Inferior parietal cortex (tissue), 1 donor: ENCODE results near the gene MUSK.
"Not testable (repeated sequence)": the region's sequence is repeated elsewhere in the genome, so short reads cannot be mapped to it uniquely, and the experiment has no call there.

Source experiments
- DNase-seq: peaks from one replicate; pipeline ENCODE4 v3.0.0-alpha.2; 2016; ENCODE audit errors: extremely low spot score

MUSK gene

DNA sequence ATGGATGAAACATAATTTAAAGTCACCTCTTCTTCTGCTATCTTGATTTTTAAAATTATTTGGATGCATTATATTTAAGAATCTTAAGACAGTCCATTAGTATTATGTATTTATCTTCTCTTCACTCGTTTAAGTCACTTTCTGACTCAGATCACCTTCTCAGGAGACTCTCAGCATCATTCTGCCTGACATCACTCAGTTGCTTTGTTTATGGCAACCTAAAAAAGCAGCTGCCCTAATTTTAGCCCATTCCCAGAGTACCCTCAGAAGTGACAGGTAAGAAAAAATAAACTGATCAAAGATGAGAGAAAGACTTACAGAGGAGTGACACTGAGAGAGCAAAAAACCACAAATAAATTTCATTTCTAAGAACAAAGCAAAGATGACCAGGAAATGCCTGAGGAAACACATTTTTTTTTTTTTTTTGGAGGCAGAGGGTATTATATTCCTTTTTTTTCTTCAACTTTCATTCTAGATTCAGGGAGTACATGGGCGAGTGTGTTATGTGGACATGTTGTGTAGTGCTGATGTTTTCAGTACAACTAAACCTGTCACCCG lies 140.5 kb downstream of the MUSK start:
- no peak for DNase-seq

DNA sequence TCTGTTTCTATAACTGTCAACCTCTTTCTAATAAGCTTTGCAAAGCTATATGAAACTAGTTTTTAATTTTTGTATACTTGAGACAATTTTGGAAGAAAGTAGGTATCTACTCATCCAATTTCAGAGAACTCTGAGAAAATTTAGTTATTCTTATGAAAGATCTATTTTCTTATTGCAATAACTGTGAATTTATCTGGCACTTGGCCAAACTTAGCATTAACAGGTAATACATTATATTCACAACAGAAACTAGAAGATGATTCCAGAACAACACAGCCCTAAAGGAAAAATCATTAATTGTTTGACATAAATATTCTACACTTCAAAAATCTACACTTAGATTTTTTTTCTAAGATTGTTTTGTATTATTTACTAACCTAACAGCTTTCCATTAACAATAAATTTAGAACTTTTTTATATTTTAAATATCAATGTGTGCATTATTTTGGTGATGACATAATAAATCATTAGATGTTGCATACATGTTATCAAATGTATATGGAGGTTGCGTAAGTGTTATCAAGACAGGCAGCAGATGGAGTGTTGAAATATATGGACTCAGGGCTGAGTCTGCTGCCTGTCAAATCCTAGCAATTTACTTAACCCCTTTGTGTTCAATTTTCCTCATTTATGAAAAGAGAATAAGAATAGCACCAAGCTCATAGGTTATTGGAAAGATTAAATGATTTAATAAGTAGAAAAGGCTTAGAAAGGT lies 141.8 kb downstream of the MUSK start:
- DNase-seq = no peak

DNA sequence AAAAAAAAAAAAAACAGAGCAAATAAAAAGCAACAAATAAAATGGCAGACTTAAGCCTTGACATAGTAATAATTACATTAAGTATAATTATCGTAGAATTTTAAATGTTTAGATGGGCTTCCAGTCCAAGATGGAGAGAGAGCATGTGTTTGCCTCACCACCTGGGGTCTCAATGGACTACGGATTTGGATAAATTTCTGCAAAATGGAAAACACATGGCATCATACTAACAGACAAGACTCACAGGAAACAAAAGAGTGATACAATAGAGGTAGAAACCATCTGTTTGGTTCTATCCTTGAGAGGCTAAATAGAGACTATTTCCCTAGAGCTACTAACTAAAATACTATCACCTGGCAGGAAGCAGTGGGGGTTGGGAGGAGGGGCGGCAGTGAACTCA lies 144.3 kb downstream of the MUSK start:
- no peak for DNase-seq

DNA sequence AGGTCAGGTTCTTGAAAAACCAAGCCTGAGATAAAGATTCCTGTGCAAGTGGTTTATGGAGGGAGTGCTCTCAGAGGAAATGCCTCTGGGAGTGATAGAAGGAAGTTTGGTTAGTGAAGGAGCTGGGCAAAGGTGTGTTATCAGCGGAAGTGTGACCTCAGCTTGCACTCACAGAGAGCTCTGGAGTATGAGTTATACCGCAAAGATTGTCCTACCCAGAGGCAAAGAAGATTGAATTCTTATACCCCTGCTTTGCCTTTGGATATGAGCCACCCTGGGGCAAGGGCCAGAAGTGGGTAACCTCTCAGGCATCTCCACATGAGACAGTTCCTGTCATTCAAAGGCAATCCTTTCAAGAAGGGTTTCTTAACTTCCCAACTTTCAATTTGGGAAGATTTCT lies 145.6 kb downstream of the MUSK start:
- no peak for DNase-seq

DNA sequence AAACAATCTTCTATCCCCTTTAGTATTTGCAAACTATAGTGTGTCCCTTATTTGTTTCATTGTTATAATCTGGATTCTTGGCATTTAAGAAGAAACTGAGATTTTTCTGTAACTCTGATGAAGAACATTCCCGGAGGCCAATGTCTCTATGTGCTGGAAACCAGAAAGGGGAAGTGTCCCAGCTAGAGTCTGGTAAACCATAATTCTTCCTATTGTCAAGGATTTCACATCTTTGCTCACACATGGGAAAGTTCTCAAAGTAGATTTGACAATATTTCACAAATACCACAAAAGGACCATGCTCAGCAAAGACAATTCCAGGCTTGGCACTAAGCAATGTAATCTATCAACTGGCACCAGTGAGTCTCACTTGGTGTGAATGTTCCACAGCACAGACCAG lies 146.8 kb downstream of the MUSK start:
- no peak for DNase-seq

DNA sequence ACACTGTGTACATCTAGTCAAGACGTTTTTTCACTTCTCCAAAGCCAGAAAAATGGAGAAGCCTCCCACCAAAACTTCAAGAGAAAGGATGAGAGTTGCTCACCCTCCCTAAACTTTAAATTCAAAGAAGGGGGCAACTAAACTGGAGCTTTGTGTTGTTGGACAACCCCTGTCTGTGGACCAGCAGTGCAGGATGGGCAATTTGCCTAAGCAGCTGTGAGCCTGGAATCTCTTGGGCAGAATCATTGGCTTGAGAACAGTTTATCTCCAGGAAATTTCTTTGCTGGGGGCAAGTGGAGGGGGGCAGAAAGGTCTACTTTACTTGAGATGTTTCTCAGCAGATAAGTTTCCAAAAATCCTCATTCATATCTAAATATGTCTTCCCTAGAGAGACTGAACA lies 151.8 kb downstream of the MUSK start:
- no peak for DNase-seq

DNA sequence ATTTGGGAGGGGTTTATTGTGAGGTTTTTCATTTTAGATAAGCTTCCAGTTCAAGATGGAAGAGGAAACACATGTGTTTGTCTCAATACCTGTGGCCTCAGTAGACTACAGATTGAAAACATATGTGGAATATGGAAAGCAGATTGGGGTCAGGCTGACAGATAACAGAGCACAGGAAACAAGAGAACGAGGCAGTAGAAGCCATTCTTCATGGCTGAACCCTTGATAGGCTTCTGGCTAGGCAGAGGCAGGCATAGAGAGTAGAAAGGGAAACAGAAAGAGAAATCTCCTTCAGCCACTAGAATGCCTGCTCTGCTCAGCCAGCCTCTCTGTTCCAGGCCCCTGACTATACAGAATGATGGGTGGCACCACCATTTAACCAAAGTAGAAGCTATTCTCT lies 152.5 kb downstream of the MUSK start:
- DNase-seq = no peak

DNA sequence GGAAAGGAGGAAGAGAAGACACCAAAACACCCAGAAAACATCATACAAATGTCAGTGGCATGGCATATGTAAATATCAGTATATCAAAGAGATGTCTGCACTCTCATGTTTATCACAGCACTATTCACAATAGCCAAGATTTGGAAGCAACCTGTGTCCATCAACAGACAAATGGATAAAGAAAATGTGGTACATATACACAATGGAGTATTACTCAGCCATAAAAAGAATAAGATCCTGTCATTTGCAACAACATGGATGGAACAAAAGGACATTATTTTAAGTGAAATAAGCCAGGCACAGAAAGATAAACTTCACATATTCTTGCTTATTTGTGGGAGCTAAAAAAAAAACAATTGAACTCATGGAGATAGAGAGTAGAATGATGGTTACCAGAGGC lies 156.5 kb downstream of the MUSK start:
- not testable (repeated sequence) for DNase-seq

DNA sequence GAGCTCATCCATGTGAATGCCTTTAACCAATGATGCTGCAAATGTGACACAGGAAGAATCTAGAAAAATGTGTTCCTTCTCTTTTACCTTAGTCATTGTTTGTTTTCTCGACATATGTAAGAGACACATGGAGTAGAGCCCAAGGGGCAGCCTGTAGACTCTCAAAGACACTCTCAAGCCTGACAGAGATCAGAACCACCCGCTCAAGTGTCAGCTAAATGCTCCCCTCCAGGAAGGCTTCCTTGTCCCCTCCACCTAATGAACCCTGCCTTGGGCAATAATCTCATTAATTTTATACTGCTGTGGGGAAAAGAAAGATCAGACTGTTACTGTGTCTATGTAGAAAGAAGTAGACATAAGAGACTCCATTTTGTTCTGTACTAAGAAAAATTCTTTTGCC lies 157.4 kb downstream of the MUSK start:
- no peak for DNase-seq

DNA sequence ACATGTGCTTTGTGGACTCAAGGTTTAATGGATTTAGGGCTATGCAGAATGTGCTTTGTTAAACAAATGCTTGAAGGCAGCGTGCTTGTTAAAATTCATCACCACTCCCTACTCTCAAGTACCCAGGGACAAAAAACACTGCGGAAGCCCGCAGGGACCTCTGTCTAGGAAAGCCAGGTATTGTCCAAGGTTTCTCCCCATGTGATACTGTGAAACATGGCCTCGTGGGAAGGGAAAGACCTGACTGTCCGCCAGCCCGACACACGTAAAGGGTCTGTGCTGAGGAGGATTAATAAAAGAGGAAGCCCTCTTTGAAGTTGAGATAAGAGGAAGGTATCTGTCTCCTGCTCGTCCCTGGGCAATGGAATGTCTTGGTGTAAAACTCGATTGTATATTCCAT lies 157.8 kb downstream of the MUSK start:
- DNase-seq = not testable (repeated sequence)

DNA sequence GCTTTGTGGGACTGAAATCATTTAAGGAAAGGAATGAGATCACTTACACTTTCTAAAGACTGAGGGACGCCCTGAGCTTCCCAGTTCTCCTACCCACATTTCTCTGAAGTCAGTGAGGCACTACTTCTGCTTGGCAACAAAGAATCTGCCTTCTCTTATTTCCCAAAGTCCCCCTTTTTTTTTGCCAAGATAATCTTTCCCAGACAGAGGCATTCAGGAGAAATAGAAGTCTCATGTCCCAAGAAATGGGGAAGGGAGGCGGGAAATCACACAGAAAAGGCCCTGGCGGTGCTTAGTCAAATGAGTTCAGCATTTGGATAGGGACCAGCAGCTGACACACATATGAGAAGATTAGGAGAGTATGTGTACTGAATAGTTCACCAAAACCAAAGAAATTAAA lies 159.7 kb downstream of the MUSK start:
- DNase-seq = peak; percentile 42

DNA sequence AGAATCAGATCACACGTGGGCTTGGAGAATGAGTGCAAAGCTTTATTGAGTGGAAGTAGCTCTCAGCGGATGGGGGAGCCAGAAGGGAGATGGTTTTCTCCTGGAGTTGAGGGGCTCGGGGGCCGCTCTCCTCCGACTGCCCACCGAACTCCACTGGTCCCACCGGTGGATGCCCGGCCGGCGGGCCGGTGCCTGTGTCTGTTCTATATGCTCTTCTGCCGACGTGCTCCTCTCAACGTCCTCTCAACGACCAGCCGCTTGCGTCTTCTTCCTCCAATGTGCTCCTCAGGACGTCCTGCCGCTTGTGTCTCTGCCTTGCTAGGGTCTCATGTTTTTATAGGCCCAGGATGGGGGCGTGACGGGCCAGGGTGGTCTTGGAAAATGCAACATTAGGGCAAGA lies 161.9 kb downstream of the MUSK start:
- no peak for DNase-seq

DNA sequence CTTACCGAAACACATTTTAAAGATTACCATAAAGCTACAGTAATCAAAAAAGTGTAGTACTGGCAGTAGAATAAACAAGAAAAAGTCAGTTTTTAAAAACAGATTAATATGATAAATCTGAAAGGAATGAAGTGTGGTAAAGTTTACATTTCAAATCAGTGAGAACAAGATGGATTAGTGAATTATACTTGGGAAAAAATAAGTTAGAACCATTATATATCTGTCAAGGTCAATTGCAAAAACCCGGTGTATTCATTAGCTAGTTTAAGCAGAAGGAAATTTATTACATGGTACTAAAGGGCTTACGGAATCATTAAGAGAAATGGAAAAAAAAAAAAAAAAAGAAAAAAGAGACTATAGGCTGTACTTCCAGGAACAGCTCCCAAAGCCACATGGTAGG lies 164.3 kb downstream of the MUSK start:
- DNase-seq = no peak

DNA sequence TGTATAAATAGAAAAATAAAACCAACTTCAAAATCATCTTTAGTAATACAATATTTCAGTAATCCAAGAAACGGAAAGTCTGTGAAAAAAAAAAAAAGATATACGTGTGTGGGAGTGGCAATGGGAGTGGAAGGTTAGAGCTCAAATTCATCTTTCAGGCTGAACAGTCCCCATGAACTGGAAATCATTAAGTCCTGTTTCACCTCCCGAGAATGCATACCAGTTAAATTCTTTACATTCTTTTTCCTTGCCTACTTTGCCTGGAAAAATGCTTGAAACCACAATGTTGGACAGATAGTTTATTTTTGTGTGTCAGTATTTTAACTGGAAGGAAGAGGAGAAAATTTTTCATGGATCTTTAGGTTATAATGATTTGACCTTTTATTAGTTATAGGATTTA lies 166.8 kb downstream of the MUSK start:
- no peak for DNase-seq

DNA sequence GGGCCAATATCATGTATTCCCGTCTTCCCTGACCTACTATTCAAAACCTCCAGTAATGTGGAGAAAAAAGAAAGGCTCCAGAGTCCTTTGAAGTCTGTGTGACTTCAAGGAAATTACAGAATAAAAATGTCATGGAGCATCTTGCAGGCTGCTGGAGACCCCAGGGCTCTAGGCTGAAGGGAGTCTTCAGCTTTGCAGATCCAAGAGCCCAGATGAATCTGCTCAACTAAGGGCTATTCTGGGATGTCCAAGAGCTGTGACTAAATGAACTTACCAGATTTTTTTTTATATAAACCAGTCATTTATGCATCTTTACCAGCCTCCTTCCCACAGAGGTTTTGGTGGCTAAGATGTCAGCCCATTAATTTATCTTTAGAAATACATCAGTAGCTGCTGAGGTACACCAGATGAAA lies 167.3 kb downstream of the MUSK start:
- DNase-seq = no peak

DNA sequence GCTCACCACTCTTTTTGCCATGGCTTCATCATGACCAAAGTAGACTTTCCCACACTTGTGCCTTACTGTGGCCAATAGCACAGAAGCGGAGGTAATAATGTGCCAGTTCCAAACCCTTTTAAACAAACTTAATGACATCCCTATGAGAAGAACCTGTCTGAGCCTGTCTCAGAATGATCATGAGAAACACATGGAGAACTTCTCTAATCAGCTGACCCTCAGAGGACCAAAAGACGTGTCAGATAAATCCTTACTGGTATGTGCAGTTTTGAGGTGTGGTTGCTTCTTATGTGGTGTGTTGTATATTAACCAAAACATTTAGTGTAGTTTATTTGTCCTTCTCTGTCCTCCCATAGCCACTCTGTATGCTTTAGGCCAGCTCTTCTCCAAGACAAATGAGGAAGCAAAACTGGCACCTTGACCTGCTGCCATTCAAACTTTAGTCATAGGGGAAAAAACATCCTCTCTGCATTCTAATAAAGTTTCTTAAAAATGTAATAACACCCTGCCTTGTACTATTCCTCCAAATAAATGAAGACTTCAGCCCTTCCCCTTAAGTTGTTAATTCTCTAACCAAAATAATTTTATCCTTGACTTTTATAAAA lies 168.9 kb downstream of the MUSK start:
- DNase-seq = no peak

DNA sequence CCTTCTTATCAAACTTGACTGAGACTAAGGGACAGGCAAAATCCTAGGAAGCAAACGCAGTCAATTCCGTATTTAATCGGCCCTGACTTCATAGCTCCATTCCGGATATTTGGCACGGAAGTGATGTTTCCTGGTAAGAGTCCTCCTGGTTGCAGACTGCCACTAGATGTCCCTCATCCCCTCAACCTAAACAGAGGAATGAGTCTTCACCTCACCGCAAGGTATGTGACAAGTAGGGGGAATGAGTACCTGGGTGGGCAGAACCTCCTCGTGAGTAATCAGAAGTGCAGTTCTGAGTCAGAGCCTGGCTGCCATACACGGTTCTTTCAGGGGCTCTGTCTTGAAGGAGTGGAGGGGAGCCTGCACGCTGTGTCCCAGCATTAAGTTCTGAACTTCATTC lies 173.6 kb downstream of the MUSK start:
- no peak for DNase-seq

DNA sequence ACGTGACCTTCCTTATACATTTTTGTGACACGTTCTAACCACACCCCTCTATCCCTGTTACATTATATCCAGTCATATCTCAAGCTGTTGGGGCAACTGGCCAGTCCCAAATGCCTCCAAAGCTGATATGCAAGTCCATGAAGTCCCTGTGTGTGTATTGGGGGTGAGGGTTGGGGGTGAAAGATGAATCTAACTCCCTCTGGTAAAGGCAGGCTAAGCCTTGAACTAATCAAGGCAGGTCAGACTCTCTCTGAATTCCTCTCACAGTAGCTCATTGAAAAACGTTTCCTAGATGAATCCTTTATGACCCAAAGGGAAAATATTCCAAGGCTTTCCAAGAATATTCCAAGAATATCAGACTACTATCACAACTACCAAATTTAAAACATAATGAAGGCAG lies 174.4 kb downstream of the MUSK start:
- DNase-seq = no peak

DNA sequence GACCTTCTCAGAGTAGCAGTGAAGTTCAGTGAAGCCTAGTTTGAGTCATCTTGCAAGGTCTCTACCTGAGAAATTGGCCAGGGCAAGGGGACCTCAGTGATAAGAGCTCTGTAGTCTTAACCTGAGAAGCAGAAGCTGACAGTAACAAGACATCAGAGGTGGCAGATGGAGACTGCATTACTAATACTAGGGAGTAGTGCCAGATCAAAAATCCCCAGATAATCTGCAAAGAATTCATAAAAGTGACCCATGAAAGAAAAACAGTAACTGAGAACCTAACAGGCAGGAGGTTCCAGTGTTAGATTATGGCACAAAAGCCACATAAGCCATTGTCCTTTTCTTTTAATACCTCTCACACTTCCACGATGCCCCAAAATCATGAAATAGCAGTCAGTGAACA lies 175.5 kb downstream of the MUSK start:
- no peak for DNase-seq

DNA sequence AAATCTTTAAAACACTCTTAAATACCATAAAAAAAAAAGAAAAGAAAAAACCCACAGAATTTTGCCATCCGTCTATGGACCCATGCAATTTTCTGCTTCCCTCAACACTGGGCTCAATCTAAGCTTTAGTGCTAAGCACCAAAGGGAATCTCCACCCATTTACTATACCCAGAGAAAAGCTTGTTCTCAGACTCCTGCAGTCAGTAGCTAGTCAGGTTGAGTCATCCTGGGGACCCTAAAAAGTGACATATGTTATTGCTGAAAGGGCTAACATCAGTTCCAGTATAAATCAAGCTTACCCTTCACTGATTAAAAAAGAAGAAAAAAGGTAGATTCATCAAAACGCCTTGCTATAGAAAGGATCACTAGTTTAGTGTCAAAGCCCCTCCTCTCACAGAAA lies 177.6 kb downstream of the MUSK start:
- no peak for DNase-seq

DNA sequence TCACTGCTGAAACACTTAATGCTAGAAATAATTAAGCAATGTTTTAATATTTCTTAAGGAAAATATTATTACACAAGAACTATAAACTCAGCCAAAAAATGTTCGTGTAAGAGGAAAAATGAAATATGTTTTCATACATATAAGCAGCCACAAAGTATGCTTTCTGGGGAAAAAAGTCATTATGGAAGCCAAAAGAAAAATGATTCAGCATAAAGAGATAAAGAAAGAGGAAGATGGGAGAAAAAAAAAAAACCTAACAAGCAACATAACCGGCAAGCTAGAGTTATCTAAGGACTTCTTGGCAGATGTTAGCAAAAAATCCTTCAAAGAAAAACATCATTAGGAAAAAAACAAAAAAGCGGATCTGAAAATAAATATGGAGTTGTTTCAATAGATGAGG lies 179.1 kb downstream of the MUSK start:
- DNase-seq = no peak

DNA sequence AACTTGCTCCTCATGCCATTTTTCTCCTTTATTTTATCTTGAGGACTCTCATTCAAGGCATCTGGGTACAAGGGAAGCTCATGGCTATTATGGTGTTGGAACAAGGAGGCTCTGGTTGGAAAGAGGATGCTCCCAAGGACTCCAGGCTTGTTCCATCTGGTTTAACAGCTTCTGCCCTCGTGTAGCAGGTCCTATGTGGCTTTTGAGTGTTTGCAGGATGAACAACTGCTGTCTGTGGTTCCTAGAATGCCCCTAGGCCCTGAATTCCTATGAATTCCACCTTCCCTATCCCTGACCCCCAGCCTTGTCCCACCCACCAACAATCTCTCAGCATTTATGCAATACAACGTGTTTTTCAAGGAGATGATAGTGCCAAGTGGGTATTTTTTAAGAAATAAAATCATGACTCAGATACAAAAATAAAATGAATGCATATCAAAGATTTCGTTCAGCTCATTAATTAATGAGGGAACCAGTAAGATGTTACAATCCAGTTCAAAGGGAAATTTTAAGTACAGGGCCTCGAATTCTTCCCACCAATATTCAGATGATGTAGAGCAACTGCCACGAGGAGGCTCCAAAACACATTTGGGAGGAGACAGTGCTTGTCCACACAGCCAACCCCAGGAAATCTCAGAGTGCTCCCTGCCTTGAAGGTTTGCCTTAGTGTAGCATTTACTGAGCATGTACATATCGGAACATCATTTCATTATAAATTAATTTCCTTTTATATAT lies 182.0 kb downstream of the MUSK start:
- DNase-seq = no peak
